WTC11 (cell line): ENCODE measurements around the gene KIDINS220.

Experiments used
- CREM ChIP-seq: sonication (generic); formaldehyde crosslinking; IDR thresholded peaks from 2 replicates; pipeline ENCODE4 v1.8.1; 2022; ENCODE audit warnings: mild to moderate bottlenecking, missing genetic modification reagents, moderate library complexity
- RELA ChIP-seq: sonication (generic); formaldehyde crosslinking; IDR thresholded peaks from 2 replicates; pipeline ENCODE4 v1.8.1; 2022; ENCODE audit warnings: missing genetic modification reagents, mild to moderate bottlenecking, borderline replicate concordance

GRCh38 chr2:8721410-8721809 lies 116.0 kb downstream of the KIDINS220 start:
- TF ChIP-seq CREM (CRISPR knock-in tag), result no peak
- no peak for TF ChIP-seq RELA (CRISPR knock-in tag)
